Measurements from ENCODE around the gene L3MBTL3.

DNA sequence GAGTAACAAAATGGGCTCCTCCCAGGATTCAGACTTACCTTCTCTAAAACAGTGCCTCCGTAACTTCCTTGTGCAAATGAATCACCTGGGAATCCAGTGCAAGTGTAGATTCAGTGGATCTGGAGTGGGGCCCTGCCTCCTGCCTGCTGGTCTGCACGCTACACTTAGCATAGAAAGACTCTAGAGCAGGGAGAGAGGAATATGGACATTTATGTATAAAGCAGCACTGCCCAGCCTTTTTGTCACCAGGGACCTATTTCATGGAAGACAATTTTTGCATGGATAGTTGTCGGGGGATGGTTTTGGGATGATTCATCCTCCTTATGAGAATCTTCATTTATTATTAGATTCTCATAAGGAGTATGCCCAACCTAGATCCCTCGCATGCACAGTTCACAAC is 42.3 kb upstream of the L3MBTL3 start:
- TF ChIP-seq JUND (IDR thresholded peaks at IDR 0.05) (no peak), CTCF (IDR thresholded peaks at IDR 0.05 in 2 of 3, conservative IDR thresholded peaks at IDR 0.05 in 1 of 3; ENCODE audit: borderline replicate concordance in 1 of 3, insufficient read depth in 1 of 3, low read depth in 2 of 3, low read length in 2 of 3) (no peak), EZH2 (IDR thresholded peaks at IDR 0.05) (no peak)
- TF ChIP-seq, protein P1, sequence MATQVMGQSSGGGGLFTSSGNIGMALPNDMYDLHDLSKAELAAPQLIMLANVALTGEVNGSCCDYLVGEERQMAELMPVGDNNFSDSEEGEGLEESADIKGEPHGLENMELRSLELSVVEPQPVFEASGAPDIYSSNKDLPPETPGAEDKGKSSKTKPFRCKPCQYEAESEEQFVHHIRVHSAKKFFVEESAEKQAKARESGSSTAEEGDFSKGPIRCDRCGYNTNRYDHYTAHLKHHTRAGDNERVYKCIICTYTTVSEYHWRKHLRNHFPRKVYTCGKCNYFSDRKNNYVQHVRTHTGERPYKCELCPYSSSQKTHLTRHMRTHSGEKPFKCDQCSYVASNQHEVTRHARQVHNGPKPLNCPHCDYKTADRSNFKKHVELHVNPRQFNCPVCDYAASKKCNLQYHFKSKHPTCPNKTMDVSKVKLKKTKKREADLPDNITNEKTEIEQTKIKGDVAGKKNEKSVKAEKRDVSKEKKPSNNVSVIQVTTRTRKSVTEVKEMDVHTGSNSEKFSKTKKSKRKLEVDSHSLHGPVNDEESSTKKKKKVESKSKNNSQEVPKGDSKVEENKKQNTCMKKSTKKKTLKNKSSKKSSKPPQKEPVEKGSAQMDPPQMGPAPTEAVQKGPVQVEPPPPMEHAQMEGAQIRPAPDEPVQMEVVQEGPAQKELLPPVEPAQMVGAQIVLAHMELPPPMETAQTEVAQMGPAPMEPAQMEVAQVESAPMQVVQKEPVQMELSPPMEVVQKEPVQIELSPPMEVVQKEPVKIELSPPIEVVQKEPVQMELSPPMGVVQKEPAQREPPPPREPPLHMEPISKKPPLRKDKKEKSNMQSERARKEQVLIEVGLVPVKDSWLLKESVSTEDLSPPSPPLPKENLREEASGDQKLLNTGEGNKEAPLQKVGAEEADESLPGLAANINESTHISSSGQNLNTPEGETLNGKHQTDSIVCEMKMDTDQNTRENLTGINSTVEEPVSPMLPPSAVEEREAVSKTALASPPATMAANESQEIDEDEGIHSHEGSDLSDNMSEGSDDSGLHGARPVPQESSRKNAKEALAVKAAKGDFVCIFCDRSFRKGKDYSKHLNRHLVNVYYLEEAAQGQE (IDR thresholded peaks at IDR 0.05; ENCODE audit: low read depth): no peak

Data from HCT116 (cell line).